ENCODE measurements around the gene ANKRD52.
A peak's percentile ranks its signal among the peaks of the same experiment; 100 is the strongest.
"Not testable (repeated sequence)": the region's sequence is repeated elsewhere in the genome, so short reads cannot be mapped to it uniquely, and the experiment has no call there.

ANKRD52 gene

GRCh38 chr12:56258068-56258819, at the start of gene ANKRD52:
TSS of gene ANKRD52 (minus strand) at chr12:56258384. CDS start at chr12:56258269, 115 bp downstream.
- DNase-seq: peak; percentile 62 to 90 (median 73)

GRCh38 chr12:56307221-56307965, 49.2 kb upstream of the ANKRD52 start:
- DNase-seq: no peak

GRCh38 chr12:56304872-56305590, 46.8 kb upstream of the ANKRD52 start:
- no peak for DNase-seq

- no peak for DNase-seq
Measured at GRCh38 chr12:56304276-56304675, 46.1 kb upstream of the ANKRD52 start.

GRCh38 chr12:56300644-56301464, 42.7 kb upstream of the ANKRD52 start:
- DNase-seq: no peak

GRCh38 chr12:56299853-56300643, 41.9 kb upstream of the ANKRD52 start, which contains the start of gene CS:
TSS of gene CS (minus strand) at chr12:56300330. CDS start at chr12:56300201, 129 bp downstream.
- DNase-seq: peak; percentile 91 to 99 (median 97)

GRCh38 chr12:56299308-56299852, 41.2 kb upstream of the ANKRD52 start:
- peak in 3 of 6 experiments; percentile 16 to 60 (median 38) for DNase-seq

GRCh38 chr12:56298828-56299227, 40.6 kb upstream of the ANKRD52 start:
- DNase-seq: peak in 1 of 6 experiments; percentile 32

GRCh38 chr12:56297400-56297799, 39.2 kb upstream of the ANKRD52 start:
- DNase-seq: no peak

- DNase-seq: no peak
Measured at GRCh38 chr12:56296295-56296694, 38.1 kb upstream of the ANKRD52 start.

GRCh38 chr12:56293795-56294194, 35.6 kb upstream of the ANKRD52 start:
- no peak for DNase-seq

GRCh38 chr12:56288705-56289387, 30.7 kb upstream of the ANKRD52 start:
- DNase-seq: no peak

GRCh38 chr12:56286044-56286830, 28.1 kb upstream of the ANKRD52 start:
- DNase-seq: no peak

- DNase-seq: not testable (repeated sequence)
Measured at GRCh38 chr12:56284263-56284662, 26.1 kb upstream of the ANKRD52 start.

GRCh38 chr12:56282579-56282978, 24.4 kb upstream of the ANKRD52 start:
- no peak for DNase-seq

GRCh38 chr12:56282030-56282429, 23.8 kb upstream of the ANKRD52 start:
- no peak for DNase-seq

- no peak for DNase-seq
Measured at GRCh38 chr12:56280849-56281248, 22.7 kb upstream of the ANKRD52 start.

GRCh38 chr12:56278905-56279304, 20.7 kb upstream of the ANKRD52 start:
- DNase-seq: no peak

GRCh38 chr12:56274299-56274698, 16.1 kb upstream of the ANKRD52 start:
- DNase-seq: no peak

- not testable (repeated sequence) for DNase-seq
Measured at GRCh38 chr12:56272468-56272867, 14.3 kb upstream of the ANKRD52 start.

All from stimulated activated naive CD4-positive, alpha-beta T cell (primary cell).